Measurements from ENCODE around the gene MYH14.

- TF ChIP-seq, protein P1, sequence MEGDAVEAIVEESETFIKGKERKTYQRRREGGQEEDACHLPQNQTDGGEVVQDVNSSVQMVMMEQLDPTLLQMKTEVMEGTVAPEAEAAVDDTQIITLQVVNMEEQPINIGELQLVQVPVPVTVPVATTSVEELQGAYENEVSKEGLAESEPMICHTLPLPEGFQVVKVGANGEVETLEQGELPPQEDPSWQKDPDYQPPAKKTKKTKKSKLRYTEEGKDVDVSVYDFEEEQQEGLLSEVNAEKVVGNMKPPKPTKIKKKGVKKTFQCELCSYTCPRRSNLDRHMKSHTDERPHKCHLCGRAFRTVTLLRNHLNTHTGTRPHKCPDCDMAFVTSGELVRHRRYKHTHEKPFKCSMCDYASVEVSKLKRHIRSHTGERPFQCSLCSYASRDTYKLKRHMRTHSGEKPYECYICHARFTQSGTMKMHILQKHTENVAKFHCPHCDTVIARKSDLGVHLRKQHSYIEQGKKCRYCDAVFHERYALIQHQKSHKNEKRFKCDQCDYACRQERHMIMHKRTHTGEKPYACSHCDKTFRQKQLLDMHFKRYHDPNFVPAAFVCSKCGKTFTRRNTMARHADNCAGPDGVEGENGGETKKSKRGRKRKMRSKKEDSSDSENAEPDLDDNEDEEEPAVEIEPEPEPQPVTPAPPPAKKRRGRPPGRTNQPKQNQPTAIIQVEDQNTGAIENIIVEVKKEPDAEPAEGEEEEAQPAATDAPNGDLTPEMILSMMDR (IDR thresholded peaks at IDR 0.05) = no peak
- TF ChIP-seq POLR2A (IDR thresholded peaks at IDR 0.05) = no peak
Measured at GRCh38 chr19:50206191-50206590, 2.8 kb downstream of the MYH14 start.
